GM12878 (cell line): ENCODE measurements around the gene ZNF394. TPM values are rescaled to one million over a fixed set of nuclear protein-coding genes. Genes with fewer than 3 reads are reported as not detected.

Experiments
- ATAC-seq: fragments of 200-7000 bp; cut with Tn5 transposase; 3 replicates; pipeline ENCODE4 v1.9.1; 2020; ENCODE audit warnings: mild to moderate bottlenecking, moderate library complexity
- BruUV-seq: library from RNA; stranded (reverse); fragments of 400-500 nt; replicated peaks from 2 replicates; lab custom pipeline; 2021; lab: Mats Ljungman, UMichigan
- CTCF ChIA-PET: fragments of 300-600 bp; sonication (Branson Sonifier 250); formaldehyde crosslinking; extraction: SDS; loops from one replicate; lab custom pipeline; 2021; ENCODE audit warnings: inconsistent platforms; lab: Yijun Ruan, JAX
- POLR2A ChIA-PET: fragments of 350-600 bp; formaldehyde crosslinking; extraction: SDS; loops from one replicate; lab custom pipeline; 2021; ENCODE audit warnings: inconsistent platforms; lab: Charles Lee
- RAD21 ChIA-PET: fragments of 300-600 bp; sonication (Branson Sonifier 250); formaldehyde crosslinking; loops from one replicate; lab custom pipeline; 2023; ENCODE audit warnings: antibody characterized with exemption; ENCODE audit not compliant: unreplicated experiment; lab: Charles Lee
- SMC1A ChIA-PET: fragments of 300-600 bp; sonication (Branson Sonifier 250); formaldehyde crosslinking; loops from one replicate; lab custom pipeline; 2023; ENCODE audit not compliant: unreplicated experiment, uncharacterized antibody; lab: Charles Lee
- DNase-seq: peaks from one replicate; pipeline ENCODE4 v3.0.0-alpha.2; 2011; ENCODE audit warnings: low read depth, low spot score
- FAIRE-seq: peaks from 3 replicates; lab custom pipeline; 2011; peaks lifted over from hg19 to GRCh38; lab: Jason Lieb, UNC
- H2AFZ ChIP-seq: 2 replicates; pipeline ENCODE4 v1.6.0; 2011; ENCODE audit warnings: low read depth, low read length, control low read depth; ENCODE audit not compliant: control insufficient read depth
- H3K27ac ChIP-seq: 2 replicates; pipeline ENCODE4 v1.5.1; 2011; ENCODE audit warnings: control low read depth; ENCODE audit not compliant: control insufficient read depth, insufficient read depth
- H3K27me3 ChIP-seq, 2 experiments: replicated peaks in 1 of 2; 2 replicates each; pipeline versions ENCODE4 v1.6.0 to v1.6.1; 2011; ENCODE audit warnings: low read length in 1 of 2; ENCODE audit not compliant: control insufficient read depth in 2 of 2, insufficient read depth in 2 of 2
- H3K36me3 ChIP-seq, 2 experiments: 2 replicates each; pipeline ENCODE4 v1.5.1; 2011; ENCODE audit warnings: low read length in 1 of 2; ENCODE audit not compliant: control insufficient read depth in 2 of 2, insufficient read depth in 2 of 2
- H3K4me1 ChIP-seq: 2 replicates; pipeline ENCODE4 v1.6.1; 2011; ENCODE audit warnings: mild to moderate bottlenecking, low read length, moderate library complexity, mixed read lengths; ENCODE audit not compliant: control insufficient read depth, insufficient read depth
- H3K4me2 ChIP-seq: 2 replicates; pipeline ENCODE4 v1.6.0; 2011; ENCODE audit warnings: control low read depth; ENCODE audit not compliant: control insufficient read depth, insufficient read depth
- H3K4me3 ChIP-seq: fragments of 200-600 bp; sonication (generic); 2 replicates; pipeline ENCODE4 v1.5.1; 2016
- H3K79me2 ChIP-seq: 2 replicates; pipeline ENCODE4 v1.6.0; 2011; ENCODE audit warnings: low read length; ENCODE audit not compliant: control insufficient read depth, insufficient read depth
- H3K9ac ChIP-seq: 2 replicates; pipeline ENCODE4 v1.8.0; 2011; ENCODE audit warnings: low read length, control low read depth, mixed read lengths; ENCODE audit not compliant: control insufficient read depth, insufficient read depth
- H3K9me3 ChIP-seq: replicated peaks from 3 replicates; pipeline ENCODE4 v1.5.1; 2011; ENCODE audit warnings: mild to moderate bottlenecking, low read length; ENCODE audit not compliant: control insufficient read depth, insufficient read depth
- H4K20me1 ChIP-seq: 2 replicates; pipeline ENCODE4 v1.6.0; 2011; ENCODE audit not compliant: control insufficient read depth, insufficient read depth
- CEBPZ ChIP-seq: fragments of 150-350 bp; IDR thresholded peaks from 2 replicates; pipeline ENCODE4 v1.6.1; 2016; ENCODE audit warnings: low read depth, low read length
- EP300 ChIP-seq, 2 experiments: fragments of 150-350 bp in 1 of 2; IDR thresholded peaks; 2 replicates each; pipeline ENCODE4 v1.6.1; 2011 to 2012; ENCODE audit warnings: low read depth in 2 of 2, low read length in 2 of 2, borderline replicate concordance in 1 of 2, improper control_type of control experiment in 1 of 2, inconsistent platforms in 1 of 2; ENCODE audit not compliant: control insufficient read depth in 1 of 2
- IRF3 ChIP-seq: fragments of 450-650 bp; IDR thresholded peaks from 2 replicates; pipeline ENCODE4 v1.6.1; 2014; ENCODE audit warnings: mild to moderate bottlenecking
- JUNB ChIP-seq: IDR thresholded peaks from 2 replicates; pipeline ENCODE4 v1.6.1; 2016; ENCODE audit warnings: antibody characterized with exemption, mild to moderate bottlenecking
- NFIC ChIP-seq: IDR thresholded peaks from 2 replicates; pipeline ENCODE4 v1.6.1; 2012; ENCODE audit warnings: low read depth, mild to moderate bottlenecking, inconsistent platforms, low read length, moderate library complexity
- PAX5 ChIP-seq: IDR thresholded peaks from 2 replicates; pipeline ENCODE4 v1.6.1; 2011; ENCODE audit warnings: low read depth, low read length, borderline replicate concordance
- POLR2A ChIP-seq: IDR thresholded peaks from 2 replicates; pipeline ENCODE4 v1.6.1; 2011; ENCODE audit warnings: low read depth, mild to moderate bottlenecking, low read length
- POLR2AphosphoS5 ChIP-seq: IDR thresholded peaks from 2 replicates; pipeline ENCODE4 v1.6.1; 2011; ENCODE audit warnings: mild to moderate bottlenecking, low read length, inconsistent platforms
- SMARCA5 ChIP-seq: fragments of 450-650 bp; IDR thresholded peaks from 2 replicates; pipeline ENCODE4 v1.6.1; 2017; ENCODE audit warnings: mild to moderate bottlenecking
- SPI1 ChIP-seq: IDR thresholded peaks from 2 replicates; pipeline ENCODE4 v1.6.1; 2011; ENCODE audit warnings: low read depth, mild to moderate bottlenecking, low read length, moderate library complexity, borderline replicate concordance; ENCODE audit not compliant: insufficient read depth
- STAT3 ChIP-seq: IDR thresholded peaks from 2 replicates; pipeline ENCODE4 v1.6.1; 2011; ENCODE audit warnings: low read depth, low read length, improper control_type of control experiment
- ZNF622 ChIP-seq: fragments of 450-650 bp; IDR thresholded peaks from 2 replicates; pipeline ENCODE4 v1.6.1; 2017; ENCODE audit warnings: mild to moderate bottlenecking, inconsistent platforms
- WGBS: methylation state at CpG from one replicate; pipeline ENCODE4 v1.1.6; 2016; ENCODE audit warnings: low lambda C conversion rate; ENCODE audit not compliant: insufficient replicate concordance, insufficient coverage; ENCODE audit errors: missing lambda C conversion rate; 5-methylcytosine and 5-hydroxymethylcytosine counted together
- in situ Hi-C: fragments of 300-500 bp; cut with MboI; formaldehyde crosslinking; loops from 9 replicates; pipeline ENCODE4 v1.14.3; 2018; ENCODE audit warnings: mixed read lengths
- intact Hi-C: fragments of 100-400 bp; cut with micrococcal nuclease; formaldehyde crosslinking; loops from one replicate; pipeline ENCODE4 v1.14.2; 2022; ENCODE audit not compliant: unreplicated experiment
- polyA plus RNA-seq, 11 experiments: library from polyadenylated mRNA; depleted of rRNA in 4 of 11; unstranded in 6 of 11; stranded (reverse) in 5 of 11; fragments of >200 nt; fragmentation: Nextera tagmentation in 4 of 11; fragmentation: Illumina TruSeq in 1 of 11; extraction: Ambion mirVana in 4 of 11; extraction: Trizol in 1 of 11; gene quantifications; 1 replicate in 1 of 11; 2 replicates in 10 of 11; pipeline versions ENCODE4 v1.2.1 to v1.2.3, GENCODE V29; 2011 to 2016; ENCODE audit warnings: inconsistent platforms in 2 of 11, missing spikeins in 2 of 11, low read depth in 1 of 11
- total RNA-seq, 4 experiments: library from RNA; depleted of rRNA in 3 of 4; stranded (reverse); fragments of >200 nt in 3 of 4; fragmentation: Illumina TruSeq in 1 of 4; extraction: Trizol in 1 of 4; gene quantifications; 2 replicates each; pipeline versions ENCODE4 v1.2.1 to v1.2.3, GENCODE V29; 2013 to 2021

ZNF394 gene
- total and polyA plus RNA-seq, 10 of the 15 experiments (the other 5 are each of a cell fraction or from before 2014, with no cell fraction given) = 2.5 to 26.8 (median 22.7) TPM

- RAD21 ChIA-PET = no interaction called here
- H3K4me1 ChIP-seq = no peaks in the 10 kb centered on the region
- 85% methylated on average over 5 of the region's 5 CpGs for WGBS
- H3K79me2 ChIP-seq = no peaks in the 10 kb centered on the region
- SMC1A ChIA-PET = no interaction called here
- no peak overlapping the region for H3K27ac ChIP-seq
- DNase-seq (no peak), ATAC-seq (no peak), FAIRE-seq (no peak)
- POLR2A ChIA-PET = no interaction called here
- no peaks in the 10 kb centered on the region for H4K20me1 ChIP-seq
- H3K27me3 ChIP-seq = no peaks in the 10 kb centered on the region
- H2AFZ ChIP-seq = no peak overlapping the region
- TF ChIP-seq EP300 (IDR thresholded peaks at IDR 0.05; ENCODE audit: borderline replicate concordance in 1 of 2, control insufficient read depth in 1 of 2, low read depth in 2 of 2, low read length in 2 of 2) (no peak), POLR2A (peak; percentile 31; the same call in 1 of the 2 replicates)
- no peaks in the 10 kb centered on the region for H3K9me3 ChIP-seq
- in situ Hi-C loops (no loop called here), intact Hi-C loops (no loop called here)
- H3K4me3 ChIP-seq = no peak overlapping the region
- H3K4me2 ChIP-seq = no peak overlapping the region
- CTCF ChIA-PET = no interaction called here
- no peak overlapping the region for H3K9ac ChIP-seq
- no TSS peak for BruUV-seq
- peaks cover 4 to 25% of the 10 kb centered on the region in 2 experiments for H3K36me3 ChIP-seq
These were observed 15.0 kb downstream of the ZNF394 start for GRCh38 chr7:99485094-99485493.

- intact Hi-C loops = no loop called here
- ChIA-PET POLR2A (no interaction called here), RAD21 (no interaction called here), CTCF (no interaction called here), SMC1A (no interaction called here)
- 77% methylated on average over 14 of the region's 15 CpGs for WGBS
- no TSS peak for BruUV-seq
- FAIRE-seq (no peak), DNase-seq (no peak), ATAC-seq (peak; percentile 24)
- peak; percentile 26; the same call in 1 of the 2 replicates for TF ChIP-seq POLR2AphosphoS5
- no peak for TF ChIP-seq ZNF622
- TF ChIP-seq STAT3 = no peak
- TF ChIP-seq SMARCA5 = no peak
- no peak for TF ChIP-seq PAX5
- TF ChIP-seq SPI1 = peak; percentile 40; the same call in 1 of the 2 replicates
- no peak for TF ChIP-seq JUNB
- TF ChIP-seq IRF3 = no peak
- no peak for TF ChIP-seq NFIC
- no peak for TF ChIP-seq CEBPZ
- no peaks in the 10 kb centered on the region for H3K27me3 ChIP-seq
- no peak overlapping the region; the same call in 1 of the 2 replicates for H3K4me2 ChIP-seq
- H3K27ac ChIP-seq = no peak overlapping the region
- H3K9ac ChIP-seq = no peak overlapping the region
- no peaks in the 10 kb centered on the region for H3K9me3 ChIP-seq
- peaks cover 32% of the 10 kb centered on the region for H3K79me2 ChIP-seq
- peaks cover 11 to 16% of the 10 kb centered on the region in 2 experiments for H3K36me3 ChIP-seq
- no peak overlapping the region for H2AFZ ChIP-seq
- no peak overlapping the region for H3K4me3 ChIP-seq
- peaks cover 6% of the 10 kb centered on the region for H3K4me1 ChIP-seq
- no peaks in the 10 kb centered on the region for H4K20me1 ChIP-seq
- in situ Hi-C loops = no loop called here
These were observed 21.3 kb downstream of the ZNF394 start for GRCh38 chr7:99478464-99479440.
